ENCODE data around the gene RFX6.

RFX6 gene

DNA sequence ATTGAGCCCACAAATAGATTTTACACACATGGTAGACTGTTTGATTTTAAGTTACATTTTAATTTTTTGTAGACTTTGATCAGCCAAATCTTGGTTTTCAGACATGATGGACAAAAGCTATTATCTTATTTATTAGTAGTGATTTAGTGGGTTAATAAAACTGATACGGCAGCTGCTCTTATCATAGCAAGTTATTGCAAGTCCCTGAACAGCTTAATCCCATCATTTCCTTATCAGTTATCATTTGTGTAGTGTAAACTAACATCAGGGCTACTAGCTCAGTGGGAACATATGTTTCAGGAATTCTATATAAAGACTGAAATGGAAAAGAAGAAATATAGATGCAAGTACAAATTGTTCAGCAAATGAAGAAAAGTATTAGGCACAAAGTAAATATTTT is 10.9 kb downstream of the RFX6 start:
- POLR2A ChIA-PET, result no interaction called here
- Histone ChIP-seq H3K9me3 (ENCODE audit: control insufficient read depth, insufficient read depth, low read depth, low read length) (no peaks in the 10 kb centered on the region), H3K4me1 (ENCODE audit: control insufficient read depth, insufficient read depth, low read length) (peaks cover 16% of the 10 kb centered on the region), H3K27ac (ENCODE audit: extremely low read depth, low read depth, low read length) (no peak overlapping the region), H3K4me3 (ENCODE audit: low read depth, low read length) (no peak overlapping the region), H3K36me3 (ENCODE audit: control insufficient read depth in 2 of 2, insufficient read depth in 1 of 2, low read length in 2 of 2) (no peaks in the 10 kb centered on the region)
- no peak for TF ChIP-seq ZNF433 (tag by site-specific recombination; IDR thresholded peaks at IDR 0.05; ENCODE audit: low read depth)
- peak; percentile 10; the same call in 1 of the 2 replicates for TF ChIP-seq PRDM6 (tag by site-specific recombination; IDR thresholded peaks at IDR 0.05)
- no peak for TF ChIP-seq ZNF24 (tag by site-specific recombination; IDR thresholded peaks at IDR 0.05)
- TF ChIP-seq ZNF114 (tag by site-specific recombination; IDR thresholded peaks at IDR 0.05), result no peak
- no peak for TF ChIP-seq EGR2 (tag by site-specific recombination; IDR thresholded peaks at IDR 0.05; ENCODE audit: low read depth)
- TF ChIP-seq ZXDB (tag by site-specific recombination; IDR thresholded peaks at IDR 0.05), result peak; percentile 66
- peak; percentile 65; the same call in 1 of the 2 replicates for TF ChIP-seq TCF7L2 (IDR thresholded peaks at IDR 0.05; ENCODE audit: borderline replicate concordance, low read depth, low read length)
- 0 out of 2 replicates have a peak, but pooled peaks have one; percentile 7 for TF ChIP-seq ZNF350 (tag by site-specific recombination; IDR thresholded peaks at IDR 0.05)
- peak; percentile 52; the same call in 1 of the 2 replicates for TF ChIP-seq ZNF843 (tag by site-specific recombination; IDR thresholded peaks at IDR 0.05)
- no peak for TF ChIP-seq ZNF596 (tag by site-specific recombination; IDR thresholded peaks at IDR 0.05)
- 0 out of 2 replicates have a peak, but pooled peaks have one; percentile 52 for TF ChIP-seq TRIM28 (IDR thresholded peaks at IDR 0.05; ENCODE audit: borderline replicate concordance, low read length)
- peak; percentile 31; the same call in 1 of the 2 replicates for TF ChIP-seq OSR2 (tag by site-specific recombination; IDR thresholded peaks at IDR 0.05)
- TF ChIP-seq FEZF1 (tag by site-specific recombination; IDR thresholded peaks at IDR 0.05), result peak; percentile 80
- TF ChIP-seq, protein P1, sequence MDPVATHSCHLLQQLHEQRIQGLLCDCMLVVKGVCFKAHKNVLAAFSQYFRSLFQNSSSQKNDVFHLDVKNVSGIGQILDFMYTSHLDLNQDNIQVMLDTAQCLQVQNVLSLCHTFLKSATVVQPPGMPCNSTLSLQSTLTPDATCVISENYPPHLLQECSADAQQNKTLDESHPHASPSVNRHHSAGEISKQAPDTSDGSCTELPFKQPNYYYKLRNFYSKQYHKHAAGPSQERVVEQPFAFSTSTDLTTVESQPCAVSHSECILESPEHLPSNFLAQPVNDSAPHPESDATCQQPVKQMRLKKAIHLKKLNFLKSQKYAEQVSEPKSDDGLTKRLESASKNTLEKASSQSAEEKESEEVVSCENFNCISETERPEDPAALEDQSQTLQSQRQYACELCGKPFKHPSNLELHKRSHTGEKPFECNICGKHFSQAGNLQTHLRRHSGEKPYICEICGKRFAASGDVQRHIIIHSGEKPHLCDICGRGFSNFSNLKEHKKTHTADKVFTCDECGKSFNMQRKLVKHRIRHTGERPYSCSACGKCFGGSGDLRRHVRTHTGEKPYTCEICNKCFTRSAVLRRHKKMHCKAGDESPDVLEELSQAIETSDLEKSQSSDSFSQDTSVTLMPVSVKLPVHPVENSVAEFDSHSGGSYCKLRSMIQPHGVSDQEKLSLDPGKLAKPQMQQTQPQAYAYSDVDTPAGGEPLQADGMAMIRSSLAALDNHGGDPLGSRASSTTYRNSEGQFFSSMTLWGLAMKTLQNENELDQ (tag by site-specific recombination; IDR thresholded peaks at IDR 0.05; ENCODE audit: low read depth), result no peak
- TF ChIP-seq ZNF660 (tag by site-specific recombination; IDR thresholded peaks at IDR 0.05), result no peak
- no peak for TF ChIP-seq ZNF426 (tag by site-specific recombination; IDR thresholded peaks at IDR 0.05)
- CTCF ChIA-PET, result interaction anchor here (0.8 to 2.9 kb wide), 2 partner anchors 81 to 456 kb away, joined by 3 to 23 read pairs; no protein-coding TSS in a partner anchor

DNA sequence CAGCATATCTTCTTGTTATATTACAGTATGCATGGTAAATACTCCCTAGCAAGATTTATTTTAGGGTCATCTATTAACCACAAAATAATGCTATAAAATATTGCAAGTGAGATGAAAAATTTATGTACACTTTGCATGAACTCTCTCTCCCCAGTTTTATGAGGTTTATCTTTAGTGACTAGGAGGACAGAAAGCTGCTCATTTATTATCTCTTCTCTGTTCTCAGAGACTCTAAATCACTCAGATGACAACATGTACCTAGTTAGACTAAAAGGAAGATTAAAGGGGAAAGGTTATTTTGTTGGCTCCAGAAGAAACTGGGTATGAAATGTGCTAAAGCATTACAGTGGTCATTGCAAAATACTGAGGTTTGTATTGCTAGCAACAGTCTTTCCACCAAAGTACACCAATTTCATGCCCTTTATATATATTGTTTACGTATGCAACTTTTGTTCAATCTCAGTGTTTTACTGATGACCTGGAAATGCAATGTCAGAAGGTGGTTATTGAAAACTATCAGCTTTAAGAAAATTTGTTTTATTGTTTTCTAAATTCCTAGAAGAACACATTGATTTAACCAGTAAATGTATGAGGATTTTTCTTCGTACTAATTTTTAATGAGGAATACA is 11.8 kb downstream of the RFX6 start:
- Histone ChIP-seq H3K27ac (ENCODE audit: extremely low read depth, low read depth, low read length) (no peak overlapping the region), H3K36me3 (ENCODE audit: control insufficient read depth in 2 of 2, insufficient read depth in 1 of 2, low read length in 2 of 2) (no peaks in the 10 kb centered on the region), H3K4me1 (ENCODE audit: control insufficient read depth, insufficient read depth, low read length) (peaks cover 16% of the 10 kb centered on the region), H3K4me3 (ENCODE audit: low read depth, low read length) (no peak overlapping the region), H3K9me3 (ENCODE audit: control insufficient read depth, insufficient read depth, low read depth, low read length) (no peaks in the 10 kb centered on the region)
- POLR2A ChIA-PET, result no interaction called here
- CTCF ChIA-PET, result interaction anchor here (0.7 to 2.9 kb wide), 3 partner anchors 12 to 1637 kb away, joined by 3 to 23 read pairs (median 3); no protein-coding TSS in a partner anchor
- peak; percentile 35; the same call in 1 of the 2 replicates for TF ChIP-seq PRDM6 (tag by site-specific recombination; IDR thresholded peaks at IDR 0.05)
- peak; percentile 62; the same call in 1 of the 2 replicates for TF ChIP-seq MEIS1 (CRISPR knock-in tag; IDR thresholded peaks at IDR 0.05; ENCODE audit: borderline replicate concordance)
- peak; percentile 92 for TF ChIP-seq FEZF1 (tag by site-specific recombination; IDR thresholded peaks at IDR 0.05)
- no peak for TF ChIP-seq ZNF692 (tag by site-specific recombination; IDR thresholded peaks at IDR 0.05)

All from HEK293 (cell line).